HG03280 (cell line): ENCODE results near the gene UNG.
A peak's percentile ranks its signal among the peaks of the same experiment; 100 is the strongest.
"Not testable (repeated sequence)": the region's sequence is repeated elsewhere in the genome, so short reads cannot be mapped to it uniquely, and the experiment has no call there.

Experiments used
- ATAC-seq: cut with Tn5 transposase; IDR thresholded peaks from one replicate; pipeline ENCODE4 v1.9.1; 2021; ENCODE audit warnings: mild to moderate bottlenecking, moderate library complexity; ENCODE audit not compliant: unreplicated experiment

UNG gene

DNA sequence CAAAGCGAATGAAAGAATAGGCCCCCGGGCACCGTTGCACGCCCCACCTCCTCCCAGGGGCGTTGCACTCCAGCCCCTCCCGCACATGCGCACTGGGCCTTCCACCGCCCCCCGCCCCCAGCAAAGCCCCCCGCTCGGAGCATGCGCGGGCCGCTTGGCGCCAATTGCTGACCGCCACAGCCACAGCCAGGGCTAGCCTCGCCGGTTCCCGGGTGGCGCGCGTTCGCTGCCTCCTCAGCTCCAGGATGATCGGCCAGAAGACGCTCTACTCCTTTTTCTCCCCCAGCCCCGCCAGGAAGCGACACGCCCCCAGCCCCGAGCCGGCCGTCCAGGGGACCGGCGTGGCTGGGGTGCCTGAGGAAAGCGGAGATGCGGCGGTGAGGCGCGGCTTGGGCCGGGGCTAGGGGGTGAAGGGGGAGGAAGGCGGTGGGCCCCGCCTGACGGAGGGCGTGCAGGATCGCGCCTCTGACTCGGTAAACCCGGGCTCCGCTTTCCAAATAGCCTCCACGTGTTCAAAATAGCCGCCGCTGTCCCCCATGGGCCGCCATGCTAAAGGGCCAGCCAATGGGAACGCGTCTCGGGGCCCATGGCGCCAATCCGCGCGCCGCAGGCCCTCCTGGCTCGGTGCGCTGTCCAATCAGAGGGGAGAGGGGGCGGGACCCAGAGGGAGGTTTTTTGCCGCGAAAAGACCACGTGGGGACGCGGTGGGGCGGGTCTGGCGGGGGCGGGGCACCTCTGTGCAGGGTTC is at the start of gene UNG:
Gene UNG (plus strand): TSS at position 163 of the 748 bp plus-strand sequence. CDS start 83 bp downstream, at position 246.
- ATAC-seq = peak; percentile 90

DNA sequence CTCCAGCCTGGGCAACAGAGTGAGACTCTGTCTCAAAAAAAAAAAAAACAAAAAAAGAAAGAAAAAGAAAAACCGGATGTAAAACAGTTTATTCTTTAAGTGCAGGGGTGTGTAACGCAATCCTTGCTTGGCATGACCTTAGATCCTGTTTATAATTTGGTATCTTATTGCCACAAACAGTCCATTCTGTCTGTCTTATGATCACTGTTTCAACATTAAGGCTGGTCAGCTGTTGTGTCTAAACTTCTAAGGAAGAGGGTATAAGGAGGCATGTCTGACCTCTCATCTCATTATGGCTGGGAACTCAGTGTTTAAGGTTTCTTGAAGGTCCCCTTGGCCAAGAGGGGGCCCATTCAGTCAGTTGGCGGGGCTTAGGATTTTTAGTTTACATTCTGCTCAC is 48.7 kb upstream of the UNG start:
- not testable (repeated sequence) for ATAC-seq

DNA sequence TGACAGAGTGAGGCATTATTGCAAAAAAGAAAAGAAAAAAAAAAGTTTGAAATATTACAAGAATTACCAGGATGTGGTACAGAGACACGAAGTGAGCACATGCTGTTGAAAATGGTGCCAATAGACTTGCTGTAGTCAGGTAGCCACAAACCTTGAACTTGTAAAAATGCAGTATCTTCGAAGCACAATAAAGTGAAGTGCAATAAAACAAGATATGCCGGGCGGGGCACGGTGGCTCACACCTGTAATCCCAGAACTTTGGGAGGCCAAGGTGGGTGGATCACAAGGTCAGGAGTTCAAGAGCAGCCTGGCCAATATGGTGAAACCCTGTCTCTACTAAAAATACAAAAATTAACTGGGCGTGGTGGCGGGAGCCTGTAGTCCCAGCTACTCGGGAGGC is 47.6 kb upstream of the UNG start:
- ATAC-seq = not testable (repeated sequence)

DNA sequence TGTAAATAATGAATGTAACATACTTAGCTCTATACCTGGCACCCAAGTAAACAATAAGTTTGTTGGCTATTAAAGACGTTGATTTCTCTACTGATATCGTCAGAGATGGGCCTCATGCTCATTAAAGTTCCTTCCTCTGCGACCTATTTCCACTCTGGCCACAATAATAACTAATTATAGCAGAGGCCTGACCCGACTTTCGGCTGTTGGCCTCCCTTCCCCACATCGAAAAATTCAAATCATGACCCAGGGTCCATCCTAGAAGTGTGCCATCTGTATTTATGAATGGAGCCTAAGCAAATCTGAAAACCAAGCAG is 45.3 kb upstream of the UNG start:
- ATAC-seq = no peak

DNA sequence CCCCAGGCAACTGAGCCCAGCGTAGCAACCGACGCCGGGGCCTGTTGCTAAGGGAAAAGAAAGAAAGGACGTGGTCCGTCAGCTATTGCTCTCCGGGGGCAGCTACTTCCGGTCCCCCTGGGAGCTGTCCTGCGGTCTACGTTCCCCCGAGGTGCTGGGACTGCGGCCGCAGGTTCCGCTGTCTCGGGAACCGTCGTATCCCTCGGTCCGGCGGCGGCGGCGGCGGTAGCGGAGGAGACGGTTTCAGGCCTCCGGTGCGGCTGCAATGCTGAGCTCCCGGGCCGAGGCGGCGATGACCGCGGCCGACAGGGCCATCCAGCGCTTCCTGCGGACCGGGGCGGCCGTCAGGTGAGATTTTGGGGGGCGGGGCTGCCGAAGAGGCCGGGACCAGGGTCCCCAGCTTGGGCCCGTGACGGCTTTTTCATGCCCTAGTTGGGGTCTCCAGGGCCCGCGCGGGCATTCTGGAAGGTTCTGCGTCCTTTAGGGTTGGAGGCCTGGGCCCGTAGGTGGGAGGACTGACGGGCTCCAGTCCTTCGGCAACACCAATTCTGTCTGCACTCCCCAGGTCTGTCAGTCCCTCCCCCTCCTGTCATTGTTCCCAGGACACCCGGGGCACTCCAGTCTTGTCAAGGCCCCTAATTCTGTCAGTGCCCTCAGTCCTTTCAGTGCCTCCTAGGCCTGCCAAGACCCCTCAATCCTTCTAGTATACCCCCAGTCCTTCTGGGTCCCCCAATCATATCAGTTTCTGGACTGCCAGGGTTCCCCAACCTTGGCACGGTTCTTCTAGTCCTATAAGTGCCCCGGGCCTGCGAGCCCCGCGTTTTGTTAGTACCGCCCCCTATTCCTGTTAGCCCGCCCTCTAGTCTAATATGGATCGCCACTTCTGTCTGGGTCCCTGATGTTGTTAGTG is 44.7 kb upstream of the UNG start, which contains the start of gene USP30:
Gene USP30 (plus strand): TSS at position 163 of the 910 bp plus-strand sequence. CDS start 103 bp downstream, at position 266.
- ATAC-seq = peak; percentile 74

DNA sequence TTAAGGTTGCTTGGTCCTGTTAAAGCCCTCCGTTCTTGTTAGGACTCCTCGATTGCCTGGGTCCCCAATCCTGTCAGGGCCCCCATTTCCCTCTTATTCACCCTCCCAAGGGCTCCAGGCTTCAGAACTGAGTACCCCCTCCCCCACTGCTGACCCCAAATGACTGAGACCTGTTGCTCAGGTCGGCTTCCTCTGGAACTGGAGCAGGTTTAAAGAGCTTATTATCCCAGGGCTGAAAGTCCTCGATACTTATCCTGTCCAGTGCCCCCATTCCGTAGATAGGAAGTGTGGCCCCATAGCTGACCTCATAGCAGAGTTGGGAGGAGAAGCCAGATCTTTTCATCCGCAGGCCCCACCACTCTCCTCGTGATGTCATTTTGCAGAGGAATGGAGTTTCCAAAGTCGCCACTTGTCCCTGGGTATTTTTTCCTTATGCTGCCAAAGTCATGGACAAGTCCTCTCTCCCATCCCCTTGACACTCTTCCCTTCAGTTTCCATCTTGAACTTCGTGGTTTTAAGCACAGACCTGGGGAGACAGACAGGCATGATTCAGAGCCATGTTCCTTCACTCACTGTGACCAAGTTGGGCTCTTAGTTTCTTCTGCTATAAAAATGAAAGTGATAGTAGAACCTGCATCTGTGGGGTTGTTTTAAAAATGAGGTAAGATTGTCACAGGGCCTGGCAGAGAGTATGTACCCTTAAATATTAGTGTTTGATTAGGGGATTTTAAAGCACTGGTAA is 43.8 kb upstream of the UNG start:
- peak; percentile 46 for ATAC-seq

DNA sequence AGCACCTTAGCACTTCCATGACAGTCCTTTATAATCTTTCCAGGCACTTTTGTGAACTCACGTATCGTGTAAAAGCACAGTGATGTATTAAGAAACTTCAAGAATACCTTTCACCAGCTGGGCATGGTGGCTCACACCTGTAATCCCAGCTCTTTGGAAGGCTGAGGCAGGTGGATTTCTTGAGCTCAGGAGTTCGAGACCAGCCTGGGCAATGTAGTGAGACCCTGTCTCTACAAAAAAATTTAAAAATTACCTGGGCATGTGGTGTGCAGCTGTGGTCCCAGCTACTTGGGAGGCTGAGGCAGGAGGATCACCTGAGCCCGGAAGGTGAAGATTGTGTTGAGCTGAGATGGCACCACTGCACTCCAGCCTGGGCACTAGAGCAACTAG is 43.3 kb upstream of the UNG start:
- not testable (repeated sequence) for ATAC-seq

DNA sequence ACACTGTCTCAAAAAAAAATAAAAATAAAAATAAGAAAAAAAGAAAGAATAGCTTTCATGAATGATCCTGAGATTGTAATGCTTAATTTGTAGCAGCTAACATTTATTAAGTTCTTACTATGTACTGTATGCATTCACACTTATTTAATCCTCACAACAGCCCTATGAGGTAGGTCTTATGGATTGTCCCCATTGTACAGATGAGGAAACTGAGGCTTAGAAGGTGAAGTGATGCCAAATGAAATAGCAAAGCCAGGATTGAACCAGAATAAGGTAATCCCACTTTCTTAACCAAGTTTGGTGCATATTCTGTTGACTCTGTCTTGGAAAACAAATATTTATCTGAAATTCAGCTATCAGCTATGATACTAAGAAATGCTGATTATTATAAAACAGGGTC is 42.9 kb upstream of the UNG start:
- no peak for ATAC-seq

DNA sequence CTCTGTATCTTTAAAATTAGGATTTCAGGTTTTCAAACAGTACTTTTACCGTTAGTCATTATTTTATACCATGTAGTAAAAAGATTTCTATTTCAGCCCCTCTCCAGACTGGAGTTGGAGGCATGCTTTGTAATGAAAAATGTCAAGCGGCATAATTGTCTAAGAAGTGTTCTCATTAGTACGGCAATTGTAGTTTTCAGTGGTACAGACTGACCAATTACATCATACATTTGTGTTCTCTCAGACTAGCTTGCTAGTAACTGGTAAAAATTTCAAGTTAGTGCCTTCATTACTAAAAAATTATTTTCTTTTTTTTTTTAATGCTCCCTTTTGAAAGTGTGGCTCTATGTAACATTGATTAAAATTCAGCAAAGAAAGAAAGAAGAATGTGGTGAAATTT is 40.5 kb upstream of the UNG start:
- no peak for ATAC-seq

DNA sequence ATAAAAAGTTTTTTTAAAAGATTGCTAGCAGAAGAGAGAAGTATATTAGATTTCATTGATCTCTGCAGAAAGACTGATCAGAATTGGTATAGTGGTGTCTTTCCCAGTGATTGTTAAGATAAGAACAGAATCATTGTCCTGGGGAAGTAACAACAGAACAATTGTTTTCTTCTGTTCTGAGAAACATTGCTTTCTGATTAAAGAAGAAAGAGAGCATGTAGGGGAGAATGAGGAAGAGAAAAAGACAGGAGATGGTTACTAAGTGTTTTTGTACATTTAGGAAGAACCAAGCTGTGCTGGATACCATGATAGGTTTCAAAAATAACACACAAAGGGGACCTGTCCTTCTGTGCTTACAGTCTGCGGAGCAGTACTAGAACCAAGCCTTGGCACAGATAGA is 40.0 kb upstream of the UNG start:
- no peak for ATAC-seq

DNA sequence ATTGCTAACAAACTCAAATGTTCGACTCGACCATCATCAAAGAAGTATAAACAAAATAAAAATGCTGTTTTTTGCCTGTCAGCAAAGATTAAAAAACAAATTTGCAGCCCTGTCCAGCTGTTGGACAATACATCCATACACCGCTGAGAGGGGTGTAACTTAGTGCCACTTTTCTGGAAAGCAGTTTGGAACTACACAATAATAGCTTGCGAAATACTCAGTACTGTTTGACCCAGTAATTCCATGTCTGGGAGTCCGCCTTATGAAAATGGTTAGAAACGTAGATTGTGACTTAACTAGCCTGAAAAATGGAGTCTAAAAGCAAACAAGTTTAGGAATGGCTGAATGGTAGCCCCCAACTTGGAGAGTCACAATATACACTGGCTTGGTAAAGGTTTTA is 38.6 kb upstream of the UNG start:
- ATAC-seq = no peak

DNA sequence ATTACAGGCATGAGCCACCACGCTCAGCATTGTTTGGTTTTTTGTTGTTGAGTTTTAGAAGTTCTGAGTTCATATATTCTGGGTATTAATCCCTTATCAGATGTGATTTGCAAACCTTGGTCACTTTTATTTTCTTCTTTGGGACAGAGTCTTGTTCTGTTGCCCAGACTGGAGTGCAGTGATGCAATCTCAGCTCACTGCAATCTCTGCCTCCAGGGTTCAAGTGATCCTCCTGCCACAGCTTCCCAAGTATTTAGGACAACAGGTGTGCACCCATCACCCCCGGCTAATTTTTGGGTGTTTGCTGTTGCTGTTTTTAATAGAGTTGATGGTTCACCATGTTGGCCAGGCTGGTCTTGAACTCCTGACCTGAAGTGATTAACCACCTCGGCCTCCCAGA is 33.3 kb upstream of the UNG start:
- no peak for ATAC-seq

DNA sequence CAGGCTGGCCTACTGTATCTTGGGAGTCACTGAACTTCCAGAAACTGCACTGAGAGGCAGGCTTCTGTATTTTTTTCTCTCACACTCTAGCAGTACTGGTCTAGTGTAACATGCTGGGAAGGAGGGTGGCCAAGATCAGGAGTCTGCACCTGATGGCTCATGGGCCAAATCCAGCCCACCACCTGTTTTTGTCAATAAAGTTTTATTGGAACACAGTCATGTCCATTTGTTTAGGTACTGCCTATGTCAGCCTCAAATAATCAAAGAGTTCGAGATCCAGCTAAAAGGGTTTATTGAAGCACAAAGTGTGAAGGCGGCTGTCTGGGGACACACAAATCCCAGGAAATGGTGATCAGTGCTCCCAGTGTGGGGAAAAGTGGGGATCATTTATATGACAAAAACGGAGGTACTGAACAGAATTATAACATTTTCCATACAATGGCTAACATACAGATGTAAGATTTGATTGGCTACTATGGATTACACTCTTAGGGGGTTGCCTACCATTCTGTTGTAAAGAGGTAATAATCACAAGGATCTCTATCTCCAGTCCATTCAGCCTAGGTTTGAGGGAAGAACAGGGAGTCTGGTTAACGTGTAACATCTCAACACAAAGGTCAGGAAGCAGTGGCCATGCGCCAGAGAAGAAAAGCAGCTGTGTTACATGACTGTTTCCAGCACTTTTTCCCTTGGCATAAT is 32.1 kb upstream of the UNG start:
- no peak for ATAC-seq

DNA sequence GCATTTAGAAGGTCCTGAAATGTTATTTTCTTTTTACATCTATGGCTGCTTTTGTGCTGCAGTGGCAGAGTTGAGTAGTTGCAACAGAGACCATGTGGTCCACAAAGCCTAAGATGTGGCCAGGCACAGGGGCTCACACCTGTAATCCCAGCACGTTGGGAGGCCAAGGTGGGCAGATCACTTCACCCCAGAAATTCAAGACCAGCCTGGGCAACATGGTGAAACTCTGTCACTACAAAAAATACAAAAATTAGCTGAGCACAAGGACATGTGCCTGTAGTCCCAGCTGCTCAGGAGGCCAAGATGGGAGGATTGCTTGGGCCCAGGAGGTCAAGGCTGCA is 31.6 kb upstream of the UNG start:
- ATAC-seq = no peak

DNA sequence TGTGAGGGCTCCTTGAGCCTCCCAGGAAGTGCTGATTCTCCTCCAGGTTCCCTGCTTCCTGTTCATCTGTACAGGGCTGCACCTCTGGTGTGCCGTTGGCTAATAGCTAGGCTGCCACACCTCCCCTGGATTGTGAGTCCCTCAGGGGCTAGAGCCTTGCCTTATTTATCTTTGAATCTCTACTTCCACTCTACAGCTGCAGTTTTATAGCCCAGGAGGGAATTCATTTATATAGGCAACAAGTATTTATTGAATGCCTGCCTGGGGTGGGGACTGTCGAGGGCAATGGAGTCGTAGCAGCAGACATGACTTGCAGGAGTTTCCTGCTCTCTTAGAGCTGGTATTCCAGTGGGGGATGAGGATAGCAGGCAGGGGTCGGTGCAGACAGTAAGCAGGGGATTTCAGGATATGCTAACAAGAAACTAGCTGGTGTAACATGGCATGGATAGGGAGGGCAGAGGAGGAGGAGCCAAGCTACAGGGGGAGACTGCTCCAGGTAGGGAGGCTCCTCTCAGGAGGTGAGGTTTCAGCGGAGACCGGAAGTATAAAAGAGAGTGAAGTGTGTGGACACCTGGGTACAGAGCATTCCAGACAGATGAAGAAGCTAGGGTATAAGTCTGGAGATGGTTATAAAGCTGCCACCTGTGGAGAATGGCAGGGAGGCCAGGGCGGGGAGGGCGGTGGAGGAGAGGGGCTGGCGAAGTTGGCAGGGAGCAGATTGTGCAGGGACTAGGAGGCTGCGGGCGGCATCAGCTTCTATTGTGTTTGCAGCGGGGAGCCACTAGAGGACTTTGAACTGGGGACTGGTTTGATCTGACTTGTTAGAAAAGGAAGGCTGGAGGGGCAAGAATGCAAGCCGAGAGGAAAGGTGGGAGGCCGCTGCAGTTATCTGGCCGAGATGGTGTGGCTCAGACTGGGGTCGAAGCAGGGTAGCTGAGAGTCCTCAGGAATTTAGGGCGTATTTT is 27.8 kb upstream of the UNG start:
- no peak for ATAC-seq

DNA sequence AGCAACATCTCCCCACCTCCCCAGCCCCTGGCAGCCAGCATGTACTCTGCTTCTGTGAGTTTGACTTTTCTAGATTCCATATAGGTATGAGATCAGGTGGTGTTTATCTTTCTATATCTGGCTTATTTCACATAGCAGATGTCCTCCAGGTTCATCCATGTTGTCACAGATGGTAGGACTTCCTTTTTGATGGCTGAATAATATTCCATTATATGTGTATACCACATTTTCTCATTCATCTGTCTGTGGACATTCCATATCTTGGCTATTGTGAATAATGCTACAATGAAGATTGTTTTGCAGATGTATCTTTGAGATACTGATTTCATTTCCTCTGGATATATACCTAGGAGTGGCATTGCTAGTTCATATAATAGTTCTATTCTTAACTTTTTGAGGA is 22.5 kb upstream of the UNG start:
- no peak for ATAC-seq

DNA sequence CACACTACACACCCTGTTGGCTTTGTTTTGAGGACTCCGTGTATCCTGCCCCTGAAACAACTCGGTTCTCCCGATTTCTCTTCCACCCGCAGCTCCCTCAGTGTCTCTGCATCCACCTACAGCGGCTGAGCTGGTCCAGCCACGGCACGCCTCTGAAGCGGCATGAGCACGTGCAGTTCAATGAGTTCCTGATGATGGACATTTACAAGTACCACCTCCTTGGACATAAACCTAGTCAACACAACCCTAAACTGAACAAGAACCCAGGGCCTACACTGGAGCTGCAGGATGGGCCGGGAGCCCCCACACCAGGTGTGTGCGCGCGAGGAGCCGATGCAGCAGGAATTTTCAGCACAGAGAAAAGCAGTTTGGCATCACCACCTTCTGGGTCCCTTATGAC is 14.6 kb upstream of the UNG start:
- ATAC-seq = no peak

DNA sequence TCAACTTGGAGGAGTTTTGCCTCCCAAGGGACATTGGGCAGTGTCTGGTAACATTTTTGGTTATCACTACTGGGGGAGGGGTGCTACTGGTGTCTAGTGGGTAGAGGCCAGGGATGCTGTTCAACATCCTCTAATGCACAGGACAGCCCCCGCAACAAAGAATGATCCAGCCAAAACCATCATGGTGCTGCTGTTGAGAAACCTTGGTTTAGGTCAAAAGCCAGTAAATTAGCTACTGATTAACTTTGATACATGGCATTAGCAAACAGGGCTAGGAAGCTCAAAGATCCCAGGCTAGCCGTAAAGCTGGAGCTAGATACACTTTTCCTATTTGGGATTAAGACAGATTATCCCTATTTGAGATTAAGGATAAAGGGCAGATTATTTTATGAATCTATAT is 13.0 kb upstream of the UNG start:
- ATAC-seq = no peak

DNA sequence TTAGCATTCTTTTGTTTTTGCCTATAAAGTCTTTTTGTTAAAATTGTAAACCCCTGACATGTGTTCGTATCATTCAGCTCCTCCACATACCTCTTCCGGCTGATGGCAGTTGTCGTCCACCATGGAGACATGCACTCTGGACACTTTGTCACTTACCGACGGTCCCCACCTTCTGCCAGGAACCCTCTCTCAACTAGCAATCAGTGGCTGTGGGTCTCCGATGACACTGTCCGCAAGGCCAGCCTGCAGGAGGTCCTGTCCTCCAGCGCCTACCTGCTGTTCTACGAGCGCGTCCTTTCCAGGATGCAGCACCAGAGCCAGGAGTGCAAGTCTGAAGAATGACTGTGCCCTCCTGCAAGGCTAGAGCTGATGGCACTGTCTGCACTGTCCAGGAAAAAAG is 11.8 kb upstream of the UNG start:
- no peak for ATAC-seq

DNA sequence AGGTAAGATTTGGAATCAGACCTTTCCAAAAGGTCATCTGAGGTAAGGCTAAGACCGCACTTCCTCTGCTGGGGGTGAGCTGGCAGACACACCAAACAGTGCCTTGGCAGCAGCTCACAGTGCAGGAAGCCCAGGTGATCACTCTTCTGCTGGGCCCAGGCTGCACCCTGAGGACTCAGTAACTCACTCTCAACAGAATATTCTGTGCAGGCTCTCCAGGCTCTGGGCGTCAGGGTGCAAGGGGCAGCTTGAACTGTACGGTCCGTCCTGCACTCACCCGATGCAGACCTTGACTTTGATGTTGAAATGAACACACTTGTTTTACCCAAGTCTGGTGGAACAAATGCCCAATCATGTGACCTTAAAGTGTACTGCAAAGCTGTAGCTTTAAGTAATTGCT is 10.1 kb upstream of the UNG start:
- ATAC-seq = no peak
